BJ (cell line): ENCODE measurements around the gene MORC1. TPM values are rescaled to one million over a fixed set of nuclear protein-coding genes. Genes with fewer than 3 reads are reported as not detected.

ENCODE experiments used
- CTCF ChIA-PET: fragments of 350-600 bp; formaldehyde crosslinking; extraction: SDS; loops from one replicate; lab custom pipeline; 2021; ENCODE audit warnings: antibody characterized with exemption, inconsistent platforms; lab: Yijun Ruan, JAX
- POLR2A ChIA-PET: fragments of 300-600 bp; sonication (Branson Sonifier 250); formaldehyde crosslinking; extraction: SDS; loops from one replicate; lab custom pipeline; 2021; ENCODE audit warnings: antibody characterized with exemption; lab: Charles Lee
- DNase-seq: peaks from one replicate; pipeline ENCODE4 v3.0.0-alpha.2; 2011; ENCODE audit warnings: low read depth
- H3K27me3 ChIP-seq: 2 replicates; pipeline ENCODE4 v1.6.0; 2011; ENCODE audit warnings: low read length; ENCODE audit not compliant: control insufficient read depth, insufficient read depth
- H3K36me3 ChIP-seq: 2 replicates; pipeline ENCODE4 v1.5.1; 2011; ENCODE audit warnings: low read length; ENCODE audit not compliant: control insufficient read depth, insufficient read depth
- H3K4me3 ChIP-seq: 2 replicates; pipeline ENCODE4 v1.5.1; 2011; ENCODE audit warnings: low read depth, mild to moderate bottlenecking, control low read depth, low read length
- CTCF ChIP-seq: IDR thresholded peaks from 2 replicates; pipeline ENCODE4 v1.5.1; 2011; ENCODE audit warnings: low read depth, mild to moderate bottlenecking, control low read depth, inconsistent platforms, low read length, moderate library complexity; ENCODE audit not compliant: insufficient read depth
- polyA minus RNA-seq: library from RNA; depleted of rRNA, polyadenylated mRNA; stranded (reverse); fragments of >200 nt; gene quantifications from 2 replicates; pipeline ENCODE4 v1.2.3, GENCODE V29; 2011; rRNA and poly(A)+ RNA removed
- polyA plus RNA-seq: library from polyadenylated mRNA; depleted of rRNA; stranded (reverse); fragments of >200 nt; gene quantifications from 2 replicates; pipeline ENCODE4 v1.2.3, GENCODE V29; 2011; rRNA removed

The MORC1 gene
- polyA plus RNA-seq = not detected in 2 replicates
- polyA minus RNA-seq = not detected in 2 replicates

- no peaks in the 10 kb centered on the region for H3K27me3 ChIP-seq
- no peaks in the 10 kb centered on the region for H3K36me3 ChIP-seq
- DNase-seq = no peak
- POLR2A ChIA-PET = no interaction called here
- TF ChIP-seq CTCF = no peak
- CTCF ChIA-PET = no interaction called here
- H3K4me3 ChIP-seq = no peak within 1 kb of the TSS
Measured at GRCh38 chr3:109117939-109118338, at the start of gene MORC1. Gene MORC1, minus strand, starts transcription at chr3:109118134. Its CDS starts 75 bp downstream, at chr3:109118059.

- no peak overlapping the region for H3K4me3 ChIP-seq
- ChIA-PET POLR2A (no interaction called here), CTCF (no interaction called here)
- no peak for TF ChIP-seq CTCF
- H3K36me3 ChIP-seq = no peaks in the 10 kb centered on the region
- DNase-seq = no peak
- H3K27me3 ChIP-seq = no peaks in the 10 kb centered on the region
Measured at GRCh38 chr3:109165905-109166304, 48.0 kb upstream of the MORC1 start.

GRCh38 chr3:109161487-109162123 lies 43.7 kb upstream of the MORC1 start:
- ChIA-PET POLR2A (no interaction called here), CTCF (no interaction called here)
- H3K36me3 ChIP-seq = no peaks in the 10 kb centered on the region
- H3K27me3 ChIP-seq = no peaks in the 10 kb centered on the region
- no peak for DNase-seq
- no peak overlapping the region for H3K4me3 ChIP-seq
- no peak for TF ChIP-seq CTCF

- H3K27me3 ChIP-seq = no peaks in the 10 kb centered on the region
- H3K36me3 ChIP-seq = no peaks in the 10 kb centered on the region
- ChIA-PET POLR2A (no interaction called here), CTCF (no interaction called here)
- no peak overlapping the region for H3K4me3 ChIP-seq
- no peak for TF ChIP-seq CTCF
- no peak for DNase-seq
Measured at GRCh38 chr3:109155828-109156227, 37.9 kb upstream of the MORC1 start.

- no peak for TF ChIP-seq CTCF
- POLR2A ChIA-PET = no interaction called here
- no peaks in the 10 kb centered on the region for H3K36me3 ChIP-seq
- no peak overlapping the region for H3K4me3 ChIP-seq
- CTCF ChIA-PET = no interaction called here
- no peak for DNase-seq
- H3K27me3 ChIP-seq = no peaks in the 10 kb centered on the region
Measured at GRCh38 chr3:109154979-109155378, 37.0 kb upstream of the MORC1 start.
